HepG2 (cell line): Measurements from ENCODE around the gene C12orf60. TPM values are rescaled to one million over a fixed set of nuclear protein-coding genes. Genes with fewer than 3 reads are reported as not detected.
A peak's percentile ranks its signal among the peaks of the same experiment; 100 is the strongest.

Experiments used
- ATAC-seq: fragments of 200-7000 bp; cut with Tn5 transposase; 3 replicates; pipeline ENCODE4 v1.9.1; 2020; ENCODE audit warnings: mild to moderate bottlenecking, moderate library complexity
- BruUV-seq: library from RNA; stranded (reverse); fragments of 400-500 nt; replicated peaks from 2 replicates; lab custom pipeline; 2021; lab: Mats Ljungman, UMichigan
- CTCF ChIA-PET: fragments of 300-600 bp; formaldehyde crosslinking; extraction: SDS; loops from one replicate; lab custom pipeline; 2021; ENCODE audit warnings: low total read pairs, inconsistent platforms, low intra/inter-chr PET ratio; lab: Yijun Ruan, JAX
- POLR2A ChIA-PET: fragments of 350-600 bp; sonication (Branson Sonifier 250); formaldehyde crosslinking; loops from one replicate; lab custom pipeline; 2020; ENCODE audit warnings: antibody characterized with exemption, inconsistent platforms; lab: Yijun Ruan, JAX
- DNase-seq: peaks from one replicate; pipeline ENCODE4 v3.0.0-alpha.2; 2015; ENCODE audit warnings: low spot score
- FAIRE-seq: peaks from 3 replicates; lab custom pipeline; 2011; peaks lifted over from hg19 to GRCh38; lab: Jason Lieb, UNC
- H2AFZ ChIP-seq: one replicate; pipeline ENCODE4 v1.6.1; 2011; ENCODE audit warnings: low read length, inconsistent platforms
- H3K27ac ChIP-seq: fragments of 300-600 bp; 3 replicates; pipeline ENCODE4 v1.8.0; 2011; ENCODE audit warnings: mixed run types, mild to moderate bottlenecking, mixed read lengths, low read length, inconsistent platforms; ENCODE audit not compliant: insufficient read depth; ENCODE audit errors: extremely low read length
- H3K27me3 ChIP-seq, 2 experiments: fragments of 200-600 bp in 1 of 2; 2 replicates in 1 of 2; 3 replicates in 1 of 2; pipeline versions ENCODE4 v1.6.0 to v1.8.0; 2011; ENCODE audit warnings: low read length in 2 of 2, mild to moderate bottlenecking in 2 of 2, moderate library complexity in 2 of 2, inconsistent platforms in 1 of 2; ENCODE audit not compliant: insufficient read depth in 2 of 2, control insufficient read depth in 1 of 2
- H3K36me3 ChIP-seq, 2 experiments: fragments of 200-600 bp in 1 of 2; replicated peaks in 1 of 2; 2 replicates in 1 of 2; 3 replicates in 1 of 2; pipeline versions ENCODE4 v1.5.1 to v1.8.0; 2011; ENCODE audit warnings: low read length in 2 of 2, inconsistent platforms in 1 of 2; ENCODE audit not compliant: insufficient read depth in 2 of 2, control insufficient read depth in 1 of 2
- H3K4me1 ChIP-seq: 2 replicates; pipeline ENCODE4 v1.5.1; 2012; ENCODE audit warnings: low read length, inconsistent platforms; ENCODE audit not compliant: insufficient read depth
- H3K4me2 ChIP-seq: 2 replicates; pipeline ENCODE4 v1.6.0; 2011; ENCODE audit warnings: low read depth, low read length, inconsistent platforms
- H3K4me3 ChIP-seq, 3 experiments: fragments of 200-600 bp in 1 of 3; sonication (generic), shearing (Covaris generic) in 1 of 3; replicated peaks in 1 of 3; 2 replicates each; pipeline ENCODE4 v1.5.1; 2011 to 2016; ENCODE audit warnings: low read length in 3 of 3, inconsistent platforms in 2 of 3, low read depth in 2 of 3, mild to moderate bottlenecking in 2 of 3, control low read depth in 1 of 3, mixed read lengths in 1 of 3; ENCODE audit not compliant: insufficient read depth in 1 of 3
- H3K79me2 ChIP-seq: one replicate; pipeline ENCODE4 v1.6.1; 2011; ENCODE audit warnings: low read length, inconsistent platforms; ENCODE audit not compliant: insufficient read depth
- H3K9ac ChIP-seq: 2 replicates; pipeline ENCODE4 v1.6.0; 2011; ENCODE audit warnings: mild to moderate bottlenecking, low read depth, low read length, inconsistent platforms; ENCODE audit not compliant: insufficient read depth
- H3K9me3 ChIP-seq: 2 replicates; pipeline ENCODE4 v1.5.1; 2012; ENCODE audit warnings: mild to moderate bottlenecking, low read length
- H4K20me1 ChIP-seq: 2 replicates; pipeline ENCODE4 v1.6.0; 2011; ENCODE audit warnings: inconsistent platforms, mild to moderate bottlenecking, low read length, moderate library complexity; ENCODE audit not compliant: insufficient read depth
- ATF3 ChIP-seq: sonication (generic); formaldehyde crosslinking; IDR thresholded peaks from 2 replicates; pipeline ENCODE4 v1.4.0; 2020; ENCODE audit warnings: missing genetic modification reagents
- ATF6 ChIP-seq: sonication (generic); formaldehyde crosslinking; conservative IDR thresholded peaks from 2 replicates; pipeline ENCODE4 v1.4.0; 2020; ENCODE audit warnings: missing genetic modification reagents
- ATF7 ChIP-seq, 2 experiments: fragments of 450-650 bp in 1 of 2; sonication (generic) in 1 of 2; formaldehyde crosslinking in 1 of 2; IDR thresholded peaks; 2 replicates each; pipeline versions ENCODE4 v1.4.0 to v1.6.1; 2016 to 2020; ENCODE audit warnings: antibody characterized with exemption in 1 of 2, mild to moderate bottlenecking in 1 of 2, missing genetic modification reagents in 1 of 2
- DBP ChIP-seq: sonication (generic); formaldehyde crosslinking; IDR thresholded peaks from 2 replicates; pipeline ENCODE4 v1.4.0; 2020; ENCODE audit warnings: missing genetic modification reagents; ENCODE audit errors: not compliant biosample characterization
- EZH2 ChIP-seq: conservative IDR thresholded peaks from 2 replicates; pipeline ENCODE4 v1.6.1; 2012; ENCODE audit warnings: mild to moderate bottlenecking, low read depth, low read length, moderate library complexity
- FOXM1 ChIP-seq: sonication (generic); formaldehyde crosslinking; IDR thresholded peaks from 2 replicates; pipeline ENCODE4 v1.5.0; 2020; ENCODE audit warnings: missing genetic modification reagents
- PLRG1 ChIP-seq: fragments of 450-650 bp; conservative IDR thresholded peaks from 2 replicates; pipeline ENCODE4 v1.6.1; 2016
- POLR2AphosphoS5 ChIP-seq: IDR thresholded peaks from 2 replicates; pipeline ENCODE4 v1.6.1; 2012; ENCODE audit warnings: low read depth, low read length
- TBX2 ChIP-seq: sonication (generic); formaldehyde crosslinking; IDR thresholded peaks from 2 replicates; pipeline ENCODE4 v1.5.0; 2020; ENCODE audit warnings: missing genetic modification reagents, mild to moderate bottlenecking, borderline replicate concordance
- XBP1 ChIP-seq: sonication (generic); formaldehyde crosslinking; IDR thresholded peaks from 2 replicates; pipeline ENCODE4 v1.5.0; 2020; ENCODE audit warnings: missing genetic modification reagents
- ZMYM4 ChIP-seq: sonication (generic); formaldehyde crosslinking; IDR thresholded peaks from 2 replicates; pipeline ENCODE4 v1.8.1; 2023; ENCODE audit warnings: mild to moderate bottlenecking, missing genetic modification reagents
- ZNF317 ChIP-seq: sonication (generic); formaldehyde crosslinking; IDR thresholded peaks from 2 replicates; pipeline ENCODE4 v1.5.0; 2020; ENCODE audit warnings: mild to moderate bottlenecking, missing genetic modification reagents
- ZNF350 ChIP-seq: sonication (generic); formaldehyde crosslinking; IDR thresholded peaks from 2 replicates; pipeline ENCODE4 v1.4.0; 2020; ENCODE audit warnings: mild to moderate bottlenecking, low read depth, missing genetic modification reagents, borderline replicate concordance
- ZNF484 ChIP-seq: sonication (generic); formaldehyde crosslinking; IDR thresholded peaks from 2 replicates; pipeline ENCODE4 v1.5.1; 2020; ENCODE audit warnings: mild to moderate bottlenecking, low read depth, missing genetic modification reagents, borderline replicate concordance
- ZNF569 ChIP-seq: sonication (generic); formaldehyde crosslinking; IDR thresholded peaks from 2 replicates; pipeline ENCODE4 v1.5.0; 2020; ENCODE audit warnings: mild to moderate bottlenecking, missing genetic modification reagents, moderate library complexity, borderline replicate concordance
- ZNF781 ChIP-seq: sonication (generic); formaldehyde crosslinking; IDR thresholded peaks from 2 replicates; pipeline ENCODE4 v1.5.1; 2020; ENCODE audit warnings: borderline replicate concordance, mild to moderate bottlenecking, missing genetic modification reagents; ENCODE audit errors: not compliant biosample characterization
- ZNF792 ChIP-seq: IDR thresholded peaks from 2 replicates; pipeline ENCODE4 v1.6.1; 2016
- ZNF883 ChIP-seq: sonication (generic); formaldehyde crosslinking; IDR thresholded peaks from 2 replicates; pipeline ENCODE4 v1.5.1; 2020; ENCODE audit warnings: mild to moderate bottlenecking, missing genetic modification reagents; ENCODE audit errors: not compliant biosample characterization
- WGBS: methylation state at CpG from one replicate; pipeline ENCODE4 v1.1.6; 2017; ENCODE audit warnings: low lambda C conversion rate; 5-methylcytosine and 5-hydroxymethylcytosine counted together
- in situ Hi-C: cut with HindIII; loops from 2 replicates; pipeline ENCODE4 v1.10.0; 2017; ENCODE audit warnings: low pct_unique_long_range_greater_than_20kb; ENCODE audit not compliant: extremely low pct_ligation_motif_present
- intact Hi-C: fragments of 100-400 bp; cut with micrococcal nuclease; formaldehyde crosslinking; loops from one replicate; pipeline ENCODE4 v1.10.0; 2022; ENCODE audit not compliant: unreplicated experiment
- polyA plus RNA-seq, 8 experiments: library from polyadenylated mRNA; depleted of rRNA in 3 of 8; stranded (reverse) in 7 of 8; unstranded in 1 of 8; fragments of >200 nt; fragmentation: Illumina TruSeq in 4 of 8; extraction: Trizol in 4 of 8; gene quantifications; 2 replicates each; pipeline versions ENCODE4 v1.2.1 to v1.2.3, GENCODE V29; 2011 to 2016; ENCODE audit warnings: low read depth in 4 of 8, missing spikeins in 1 of 8, mixed read lengths in 1 of 8; ENCODE audit not compliant: insufficient read depth in 1 of 8
- total RNA-seq, 5 experiments: library from RNA; depleted of rRNA; stranded (reverse); fragments of >200 nt; fragmentation: Illumina TruSeq; extraction: Trizol; gene quantifications; 2 replicates each; pipeline ENCODE4 v1.2.3, GENCODE V29; 2016; ENCODE audit warnings: low read depth in 1 of 5

C12orf60 gene
- total and polyA plus RNA-seq, 2 of the 13 experiments (the other 11 are each of a cell fraction or from before 2014, with no cell fraction given) = 0.55 to 1.4 TPM

GRCh38 chr12:14769466-14769968 is 34.0 kb upstream of the C12orf60 start (continued):
- TF ChIP-seq ATF6 (CRISPR knock-in tag) (0 out of 2 replicates have a peak, but pooled peaks have one; percentile 12), DBP (CRISPR knock-in tag) (no peak), ZNF484 (CRISPR knock-in tag) (no peak), ATF3 (CRISPR knock-in tag) (no peak), FOXM1 (CRISPR knock-in tag) (no peak)

- ChIA-PET POLR2A (interaction anchor here (0.9 to 3.1 kb wide), 11 partner anchors 11 to 1141 kb away, joined by 3 to 71 read pairs (median 6); partner anchors contain the start of genes ART4, C12orf60, DERA and WBP11), CTCF (interaction anchor here (1.0 to 2.4 kb wide), 2 partner anchors 14 to 226 kb away, joined by 3 to 7 read pairs; no protein-coding TSS in a partner anchor)
- ATAC-seq (peak; percentile 75), FAIRE-seq (peak; percentile 39), DNase-seq (peak; percentile 83)
- H3K9ac ChIP-seq = peak overlapping the region; percentile 86
- BruUV-seq = no TSS peak
- H4K20me1 ChIP-seq = peaks cover 3% of the 10 kb centered on the region; the same call in 1 of the 2 replicates
- in situ Hi-C loops = no loop called here
- H3K27me3 ChIP-seq = no peaks in the 10 kb centered on the region; a peak in 1 of 5 replicates
- peaks cover 30% of the 10 kb centered on the region for H3K79me2 ChIP-seq
- WGBS = 0% methylated on average over 12 of the region's 38 CpGs
- no peak overlapping the region for H2AFZ ChIP-seq
- peak overlapping the region; percentile 95 for H3K27ac ChIP-seq
- peaks cover 29% of the 10 kb centered on the region for H3K4me1 ChIP-seq
- intact Hi-C loops = loop anchor here (2.0 to 10.0 kb wide), 2 partner anchors 73 to 1115 kb away; partner anchors contain the start of genes ART4 and STRAP
- H3K9me3 ChIP-seq = no peaks in the 10 kb centered on the region
- H3K4me2 ChIP-seq = peak overlapping the region; percentile 83
- H3K4me3 ChIP-seq = peak overlapping the region; percentile 70 to 92 (median 79)
- H3K36me3 ChIP-seq = no peaks in the 10 kb centered on the region
- TF ChIP-seq EZH2 (no peak), POLR2AphosphoS5 (peak; percentile 75), ZNF792 (CRISPR knock-in tag) (peak; percentile 5; the same call in 1 of the 2 replicates), ZNF317 (CRISPR knock-in tag) (0 out of 2 replicates have a peak, but pooled peaks have one; percentile 37), PLRG1 (no peak), ZNF350 (peak; percentile 77), ZNF883 (CRISPR knock-in tag) (no peak), ZNF569 (CRISPR knock-in tag) (no peak), ZMYM4 (CRISPR knock-in tag) (peak; percentile 82), ZNF781 (no peak), ATF7 (IDR thresholded peaks at IDR 0.05) (no peak), ATF7 (CRISPR knock-in tag; IDR thresholded peaks at IDR 0.05) (no peak), XBP1 (CRISPR knock-in tag) (no peak), TBX2 (CRISPR knock-in tag) (no peak; the same call in none of the 2 replicates)
These were observed 33.4 kb upstream of the C12orf60 start for GRCh38 chr12:14769969-14770495.
